ENCODE data around the gene CSK.

DNA sequence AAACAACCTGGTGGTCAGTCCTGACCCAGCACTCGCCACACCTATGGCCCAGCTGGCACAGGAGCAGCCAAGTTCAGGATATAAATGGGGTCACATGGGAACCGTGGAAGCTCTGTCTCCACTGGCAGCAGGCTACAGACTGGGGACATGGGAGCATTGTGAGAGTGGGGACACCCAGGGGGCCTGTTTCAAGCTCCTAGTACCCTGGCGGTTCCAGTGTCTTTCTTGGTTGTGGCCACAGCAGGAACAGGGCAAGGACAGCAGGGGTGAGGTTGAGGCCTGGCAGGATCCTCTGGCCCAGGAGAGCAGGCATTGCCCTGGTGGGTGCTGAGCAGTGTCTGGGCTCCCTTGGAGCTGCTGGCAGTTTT, 1.9 kb downstream of the CSK start:
- TF ChIP-seq EZH2phosphoT487 (IDR thresholded peaks at IDR 0.05; ENCODE audit: low read depth, severe bottlenecking, unreplicated experiment) = no peak
- TF ChIP-seq, protein P1, sequence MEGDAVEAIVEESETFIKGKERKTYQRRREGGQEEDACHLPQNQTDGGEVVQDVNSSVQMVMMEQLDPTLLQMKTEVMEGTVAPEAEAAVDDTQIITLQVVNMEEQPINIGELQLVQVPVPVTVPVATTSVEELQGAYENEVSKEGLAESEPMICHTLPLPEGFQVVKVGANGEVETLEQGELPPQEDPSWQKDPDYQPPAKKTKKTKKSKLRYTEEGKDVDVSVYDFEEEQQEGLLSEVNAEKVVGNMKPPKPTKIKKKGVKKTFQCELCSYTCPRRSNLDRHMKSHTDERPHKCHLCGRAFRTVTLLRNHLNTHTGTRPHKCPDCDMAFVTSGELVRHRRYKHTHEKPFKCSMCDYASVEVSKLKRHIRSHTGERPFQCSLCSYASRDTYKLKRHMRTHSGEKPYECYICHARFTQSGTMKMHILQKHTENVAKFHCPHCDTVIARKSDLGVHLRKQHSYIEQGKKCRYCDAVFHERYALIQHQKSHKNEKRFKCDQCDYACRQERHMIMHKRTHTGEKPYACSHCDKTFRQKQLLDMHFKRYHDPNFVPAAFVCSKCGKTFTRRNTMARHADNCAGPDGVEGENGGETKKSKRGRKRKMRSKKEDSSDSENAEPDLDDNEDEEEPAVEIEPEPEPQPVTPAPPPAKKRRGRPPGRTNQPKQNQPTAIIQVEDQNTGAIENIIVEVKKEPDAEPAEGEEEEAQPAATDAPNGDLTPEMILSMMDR (IDR thresholded peaks at IDR 0.05; ENCODE audit: poor library complexity) = no peak

All from hepatocyte (in vitro differentiated cells).